GM12864 (cell line): ENCODE results near the gene HRH2.

Source experiments
- DNase-seq: peaks from one replicate; pipeline ENCODE4 v3.0.0-alpha.2; 2011; ENCODE audit warnings: low read depth
- H3K4me3 ChIP-seq: 2 replicates; pipeline ENCODE4 v1.5.1; 2011; ENCODE audit warnings: mild to moderate bottlenecking, low read depth, low read length, control low read depth
- CTCF ChIP-seq: IDR thresholded peaks from 2 replicates; pipeline ENCODE4 v1.5.1; 2011; ENCODE audit warnings: low read depth, mild to moderate bottlenecking, moderate library complexity, low read length, control low read depth, inconsistent platforms; ENCODE audit errors: missing control alignments

HRH2 gene

DNA sequence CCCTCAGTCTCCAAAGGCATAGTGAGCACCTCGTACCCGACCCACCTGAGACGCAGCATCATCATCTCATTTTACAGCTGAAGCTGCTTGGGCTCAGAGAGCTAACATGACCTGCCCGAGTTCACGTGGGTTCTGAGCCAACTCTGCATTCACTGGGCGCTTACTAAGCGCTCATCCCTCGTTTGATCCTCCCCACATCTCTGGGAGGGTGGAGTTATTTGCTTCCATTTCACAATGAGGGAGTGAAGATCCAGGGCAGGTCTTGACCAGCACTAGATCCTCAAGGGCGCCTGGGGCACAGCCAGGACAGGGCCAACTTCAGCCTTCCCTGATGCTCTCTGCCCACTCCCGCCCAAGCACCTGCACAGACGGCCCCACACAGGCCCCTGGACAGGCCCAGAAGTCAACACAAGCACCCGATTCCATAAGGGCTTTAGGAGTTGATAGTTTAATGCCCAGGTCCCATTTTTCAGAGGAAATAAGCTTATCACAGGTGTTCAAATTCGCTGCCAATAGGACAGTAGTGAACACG, 80.8 kb downstream of the HRH2 start:
- no peak overlapping the region for H3K4me3 ChIP-seq
- TF ChIP-seq CTCF, result no peak
- no peak for DNase-seq

GRCh38 chr5:175740014-175740413, 82.1 kb downstream of the HRH2 start:
- no peak for DNase-seq
- H3K4me3 ChIP-seq, result no peak overlapping the region
- no peak for TF ChIP-seq CTCF

DNA sequence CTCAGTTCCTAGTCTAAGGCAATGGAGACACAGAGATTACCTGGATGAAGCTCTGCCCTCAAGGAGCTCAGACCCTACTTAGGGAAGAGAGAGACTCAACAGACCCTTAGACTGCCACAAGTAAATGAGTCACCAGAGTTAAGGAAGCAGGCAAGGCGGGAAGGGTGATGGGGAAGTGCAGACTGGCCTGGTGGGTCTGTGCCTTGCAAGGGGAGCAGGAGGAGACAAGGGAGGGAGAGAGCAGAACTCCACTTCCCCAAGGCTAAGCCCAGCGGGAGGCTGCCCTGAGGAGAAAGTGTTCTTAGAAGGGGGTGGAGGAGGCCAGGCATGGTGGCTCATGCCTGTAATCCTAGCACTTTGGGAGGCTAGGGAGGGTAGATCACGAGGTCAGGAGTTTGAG, 83.7 kb downstream of the HRH2 start:
- DNase-seq, result no peak
- H3K4me3 ChIP-seq, result no peak overlapping the region
- TF ChIP-seq CTCF, result no peak

GRCh38 chr5:175742290-175742994, 84.6 kb downstream of the HRH2 start:
- DNase-seq, result no peak
- TF ChIP-seq CTCF, result no peak
- H3K4me3 ChIP-seq, result no peak overlapping the region

DNA sequence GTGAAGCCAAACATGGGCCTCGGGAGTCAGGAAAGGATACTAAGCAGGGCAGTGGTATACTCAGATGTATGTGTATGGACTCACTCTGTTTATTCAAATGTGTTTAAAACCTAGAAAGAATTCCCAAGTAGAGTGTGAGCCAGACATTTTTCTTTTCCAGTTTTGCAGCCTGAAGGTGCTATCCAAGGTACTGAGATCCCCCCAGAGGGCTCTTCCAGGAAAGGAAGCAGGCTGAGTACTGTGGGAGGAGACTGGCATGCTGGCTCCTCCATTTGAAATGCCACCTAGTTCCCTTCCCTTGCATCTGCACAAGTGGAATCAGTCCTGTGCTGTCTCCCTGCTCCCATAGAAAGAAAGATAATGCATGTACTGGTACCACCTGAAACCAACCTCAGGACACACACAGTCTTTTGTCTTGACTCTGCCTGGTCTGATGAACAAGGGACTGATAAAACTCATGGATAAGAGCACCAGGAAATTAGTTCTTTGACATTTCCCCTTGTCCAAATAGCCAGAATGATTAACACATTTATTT, 85.9 kb downstream of the HRH2 start:
- DNase-seq, result no peak
- TF ChIP-seq CTCF, result no peak
- H3K4me3 ChIP-seq, result no peak overlapping the region

- TF ChIP-seq CTCF, result no peak
- H3K4me3 ChIP-seq, result no peak overlapping the region
- no peak for DNase-seq
Measured at GRCh38 chr5:175745210-175745609, 87.3 kb downstream of the HRH2 start.

DNA sequence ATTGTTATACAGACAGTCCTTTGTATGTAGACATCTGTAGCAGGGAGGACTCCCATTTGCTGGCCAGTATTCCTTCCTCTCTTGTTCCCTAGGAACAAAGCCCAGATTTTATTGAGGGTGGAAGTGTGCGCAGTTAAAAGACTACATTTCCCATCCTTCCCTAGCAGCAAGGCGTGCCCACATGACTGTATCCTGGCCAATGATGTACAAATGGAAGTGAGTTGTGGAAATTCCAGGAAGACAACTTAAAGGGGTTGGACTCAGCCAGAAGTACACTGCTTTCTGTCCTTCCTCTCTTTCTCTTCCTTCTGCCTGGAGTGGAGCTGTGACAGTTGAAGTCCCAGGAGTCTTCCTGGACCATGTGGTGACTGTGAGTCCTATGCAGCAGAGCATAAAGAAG, 89.0 kb downstream of the HRH2 start:
- no peak for TF ChIP-seq CTCF
- H3K4me3 ChIP-seq, result no peak overlapping the region

More for the DNA sequence above, 89.0 kb downstream of the HRH2 start:
- no peak for DNase-seq
